ENCODE measurements around the gene FAM53B.
"Not testable (repeated sequence)": the region's sequence is repeated elsewhere in the genome, so short reads cannot be mapped to it uniquely, and the experiment has no call there.

The FAM53B gene

DNA sequence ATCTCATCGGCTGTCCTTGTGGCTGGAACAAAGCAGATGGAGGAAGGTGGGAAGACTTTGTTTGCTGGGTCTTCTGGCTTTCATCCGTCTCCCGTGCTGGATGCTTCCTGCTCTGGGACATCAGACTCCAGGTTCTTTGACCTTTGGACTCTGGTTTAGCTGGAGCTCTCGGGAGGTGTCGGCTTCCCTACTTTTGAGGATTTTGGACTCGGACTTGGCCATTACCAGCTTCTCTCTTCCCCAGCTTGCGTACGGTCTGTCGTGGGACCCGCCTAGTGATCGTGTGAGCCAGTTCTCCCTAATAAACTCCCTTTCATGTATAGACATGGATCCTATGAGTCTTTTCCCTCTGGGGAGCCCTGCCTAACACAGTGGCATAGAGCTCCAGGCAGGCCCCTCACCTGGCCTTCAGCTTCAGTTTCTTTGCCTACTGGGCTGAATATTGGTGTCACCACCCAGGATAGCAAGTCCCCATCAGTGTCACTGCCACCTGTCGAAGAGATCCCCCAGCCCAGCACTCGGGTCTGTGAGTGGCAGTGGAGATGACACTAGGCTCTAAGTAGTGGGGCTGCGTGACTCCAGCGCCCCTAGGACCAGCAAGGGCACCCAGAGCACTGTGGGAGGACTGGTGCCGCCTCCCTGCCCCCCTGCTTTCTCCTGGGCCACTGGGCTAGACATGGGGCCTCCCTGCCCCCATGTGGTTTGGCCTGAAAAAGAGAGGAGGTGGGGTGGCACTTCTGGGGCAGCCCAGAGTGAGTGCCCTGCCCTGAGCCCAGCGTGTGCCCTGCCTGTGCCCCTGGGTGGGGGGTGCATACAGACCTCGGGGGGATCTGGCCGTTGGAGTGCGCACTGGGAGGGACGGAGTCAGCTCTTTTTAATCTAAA lies 147.0 kb downstream of the FAM53B start:
- DNase-seq (ENCODE audit: low read depth) = no peak

GRCh38 chr10:124596116-124596785 lies 147.9 kb downstream of the FAM53B start:
- DNase-seq (ENCODE audit: low read depth) = no peak

GRCh38 chr10:124595143-124595883 lies 148.9 kb downstream of the FAM53B start:
- no peak for DNase-seq (ENCODE audit: low read depth)

DNA sequence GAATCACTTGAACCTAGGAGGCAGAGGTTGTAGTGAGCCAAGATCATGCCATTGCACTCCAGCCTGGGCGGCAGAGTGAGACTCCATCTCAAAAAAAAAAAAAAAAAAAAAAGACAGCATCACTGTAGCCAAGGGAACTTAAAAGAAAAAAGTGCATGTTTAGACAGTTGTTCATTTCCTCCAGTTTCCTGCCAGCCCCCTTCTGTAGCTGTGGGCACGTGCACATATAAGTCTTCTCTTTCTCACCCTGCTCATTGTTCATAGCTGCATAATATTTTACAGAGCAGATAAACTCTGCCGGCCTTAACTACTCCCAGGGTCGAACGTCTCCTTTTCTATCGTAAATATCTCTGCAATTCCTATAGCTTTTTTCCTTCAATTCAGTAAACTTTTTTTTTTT lies 149.9 kb downstream of the FAM53B start:
- DNase-seq (ENCODE audit: low read depth) = no peak

GRCh38 chr10:124593431-124593985 lies 150.7 kb downstream of the FAM53B start:
- DNase-seq (ENCODE audit: low read depth) = no peak

DNA sequence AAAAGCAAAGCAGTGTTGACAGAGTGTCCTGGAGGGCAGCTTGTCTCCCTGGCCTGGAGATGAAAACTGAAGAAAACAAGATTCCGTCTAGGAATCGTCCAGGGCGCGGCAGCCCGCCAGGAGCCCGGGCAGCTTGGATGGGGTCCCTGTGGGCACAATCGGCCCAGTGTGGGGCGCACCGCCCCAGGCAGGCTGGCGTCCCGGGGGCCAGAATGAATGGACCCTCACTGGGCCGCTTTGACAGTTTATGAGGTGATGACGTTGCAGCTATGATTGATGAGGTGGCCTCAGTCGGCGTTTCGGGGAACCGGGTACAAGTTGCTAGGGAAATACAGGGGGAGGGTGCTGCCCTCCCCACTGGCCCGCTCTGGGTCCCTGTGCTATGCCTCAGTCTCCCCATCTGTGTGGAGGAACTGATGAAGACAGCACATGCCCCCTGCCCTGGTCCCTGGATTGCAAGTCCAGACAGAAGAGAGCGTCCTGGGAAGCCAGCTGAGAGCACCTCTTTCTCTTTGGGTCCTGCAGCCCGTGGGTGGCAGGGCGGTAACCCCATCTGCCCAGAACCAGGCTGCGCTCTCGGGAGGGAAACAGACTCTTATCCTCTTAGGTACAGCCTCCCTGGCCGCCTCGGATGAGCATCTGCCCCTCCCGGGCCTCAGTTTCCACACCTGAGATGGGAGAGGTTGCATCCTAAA lies 151.3 kb downstream of the FAM53B start:
- no peak for DNase-seq (ENCODE audit: low read depth)

DNA sequence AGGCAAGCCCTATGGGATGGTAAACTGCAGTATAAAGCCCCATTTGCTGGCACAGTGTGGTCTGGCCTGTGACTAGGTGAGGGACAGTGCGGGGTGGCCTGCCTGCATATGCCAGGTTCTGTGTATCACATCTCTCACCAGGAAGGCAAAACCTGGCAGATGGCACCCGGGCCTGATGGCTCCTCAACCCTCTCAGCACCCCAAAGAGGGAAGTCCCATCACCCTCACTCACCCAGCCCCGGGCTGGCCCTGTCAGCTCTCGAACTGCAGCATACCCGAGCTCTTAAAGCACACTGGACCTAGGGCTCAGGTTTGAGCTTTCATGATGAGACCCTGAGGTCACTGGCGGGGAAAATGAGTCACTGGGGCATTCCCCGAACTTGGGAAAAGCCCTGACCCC lies 152.1 kb downstream of the FAM53B start:
- no peak for DNase-seq (ENCODE audit: low read depth)

- no peak for DNase-seq (ENCODE audit: low read depth)
Observed at GRCh38 chr10:124591123-124591495, 153.1 kb downstream of the FAM53B start.

DNA sequence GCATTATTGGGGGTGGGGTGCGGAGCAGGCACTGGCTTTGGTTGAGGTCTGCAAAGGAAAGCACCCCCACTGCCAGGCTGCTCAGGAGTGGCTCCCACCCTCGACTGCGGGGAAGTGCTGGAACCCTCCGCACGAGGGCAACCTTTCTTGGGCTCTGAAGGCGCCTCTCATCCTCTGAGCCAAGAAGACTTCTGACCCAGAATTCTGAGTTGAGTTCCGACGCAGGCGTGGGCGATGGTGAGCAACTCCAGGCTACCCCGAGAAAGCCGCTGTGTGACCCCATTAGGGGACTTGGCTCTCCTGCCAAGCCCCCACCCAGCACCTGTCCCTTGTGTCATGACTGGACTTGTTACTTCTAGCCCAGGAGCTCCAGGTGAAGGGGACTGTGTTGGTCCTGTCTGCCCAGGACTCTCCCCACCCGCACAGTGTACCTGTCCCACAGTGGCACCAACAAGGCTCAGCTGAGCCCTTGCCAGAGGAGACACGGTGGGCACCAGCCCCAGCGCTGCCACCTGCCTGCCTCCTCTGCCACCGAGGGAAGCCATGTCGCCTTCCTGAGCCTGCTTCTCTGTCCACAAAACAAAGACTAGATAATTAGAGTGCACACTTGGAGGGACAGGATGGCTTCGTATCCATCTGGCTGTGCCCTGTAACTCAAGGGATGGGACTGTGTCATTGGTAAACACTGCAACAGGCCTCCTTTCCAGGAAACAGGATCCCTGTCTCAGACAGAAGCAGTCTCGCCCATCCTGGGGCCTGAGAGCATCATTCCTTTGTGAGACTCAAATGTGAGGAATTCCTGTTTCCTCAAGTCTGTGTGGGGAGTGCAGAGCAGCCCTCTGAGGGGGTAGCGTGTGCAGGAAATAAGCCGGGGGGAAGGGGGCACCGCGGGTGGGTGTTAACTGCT lies 153.7 kb downstream of the FAM53B start:
- DNase-seq (ENCODE audit: low read depth) = no peak

DNA sequence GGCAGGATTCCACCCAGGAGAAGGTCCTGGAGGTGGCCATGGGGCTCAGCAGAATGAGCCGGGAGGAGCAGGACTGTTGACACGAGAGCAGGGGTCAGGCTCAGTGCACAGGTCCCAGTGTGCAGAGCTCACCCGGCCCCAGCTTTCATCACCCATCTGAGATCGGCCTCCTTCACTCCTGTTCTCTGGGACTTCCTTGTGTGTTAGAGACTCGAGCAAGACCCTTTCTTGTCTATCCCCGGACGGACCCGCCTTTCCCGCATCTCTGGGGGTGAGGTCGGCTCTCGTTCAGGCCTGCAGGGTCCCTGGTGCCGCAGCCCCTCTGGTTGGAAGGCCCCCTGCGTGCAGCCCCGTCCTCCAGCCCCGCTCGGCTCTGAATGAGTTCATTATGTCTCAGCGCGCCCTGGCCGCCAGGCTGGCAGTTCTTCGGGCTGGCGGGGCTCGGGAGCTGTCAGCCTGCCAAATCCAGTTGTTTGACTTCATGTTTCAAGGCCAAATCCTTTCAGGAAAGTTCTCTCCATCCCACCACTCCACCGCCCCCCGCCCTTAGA lies 154.6 kb downstream of the FAM53B start:
- no peak for DNase-seq (ENCODE audit: low read depth)

DNA sequence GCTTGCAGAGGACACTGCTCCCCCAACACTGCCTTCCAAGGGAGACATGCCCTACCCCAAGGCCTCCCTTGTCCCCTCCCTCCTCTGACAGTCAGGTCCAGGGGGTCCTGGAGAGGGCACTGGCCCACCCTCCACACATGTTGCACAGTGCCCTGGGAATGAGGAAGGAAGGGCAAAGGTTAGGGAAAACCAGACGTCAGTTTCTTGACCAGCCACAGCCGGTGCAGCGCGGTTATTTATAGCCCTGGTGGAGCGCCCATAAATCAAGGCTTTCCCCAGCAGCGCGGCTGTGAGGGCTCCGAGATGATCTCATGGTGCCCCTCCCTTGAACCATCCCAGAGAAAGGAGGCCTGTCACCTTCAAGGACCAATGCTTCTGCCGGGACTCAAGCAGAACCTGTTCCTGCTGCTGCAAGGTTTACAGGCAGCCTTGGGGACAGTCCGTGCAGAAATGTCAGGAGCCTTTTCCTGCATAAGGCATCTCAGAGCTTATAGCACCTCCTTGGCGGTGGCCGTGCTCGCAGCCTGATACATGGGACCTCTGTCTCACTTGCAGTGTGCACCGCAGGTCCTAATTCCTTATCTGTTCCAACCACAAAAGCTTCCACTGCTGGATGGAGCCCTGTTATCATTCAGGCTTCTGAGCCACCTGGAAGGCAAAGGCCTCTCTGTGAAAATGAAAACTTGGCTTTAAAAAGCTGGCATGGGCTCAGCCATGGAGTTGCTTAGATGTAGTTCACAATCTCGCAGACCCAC lies 155.3 kb downstream of the FAM53B start:
- DNase-seq (ENCODE audit: low read depth) = no peak

GRCh38 chr10:124588341-124588735 lies 155.8 kb downstream of the FAM53B start:
- not testable (repeated sequence) for DNase-seq (ENCODE audit: low read depth)

DNA sequence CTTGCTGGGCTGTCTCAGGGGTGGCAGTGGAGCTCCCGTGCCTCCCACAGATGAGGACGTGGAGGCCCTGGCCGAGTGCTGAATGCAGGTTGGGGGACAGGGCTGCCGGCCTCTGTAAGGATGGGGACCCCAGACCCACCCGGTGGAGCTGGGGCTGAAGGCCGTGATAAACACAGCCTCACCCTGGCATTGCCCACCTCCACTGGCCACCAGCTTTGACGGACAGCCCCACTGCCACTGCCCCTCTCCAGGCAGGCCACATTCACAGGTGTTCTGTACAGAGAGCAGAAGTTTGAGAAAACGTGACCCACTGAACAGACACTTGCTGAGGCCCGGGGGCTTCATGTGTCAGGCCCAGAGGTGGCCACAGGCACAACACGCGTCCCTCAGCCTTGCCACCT lies 156.4 kb downstream of the FAM53B start:
- no peak for DNase-seq (ENCODE audit: low read depth)

- DNase-seq (ENCODE audit: low read depth) = no peak
Observed at GRCh38 chr10:124586142-124586541, 158.0 kb downstream of the FAM53B start.

DNA sequence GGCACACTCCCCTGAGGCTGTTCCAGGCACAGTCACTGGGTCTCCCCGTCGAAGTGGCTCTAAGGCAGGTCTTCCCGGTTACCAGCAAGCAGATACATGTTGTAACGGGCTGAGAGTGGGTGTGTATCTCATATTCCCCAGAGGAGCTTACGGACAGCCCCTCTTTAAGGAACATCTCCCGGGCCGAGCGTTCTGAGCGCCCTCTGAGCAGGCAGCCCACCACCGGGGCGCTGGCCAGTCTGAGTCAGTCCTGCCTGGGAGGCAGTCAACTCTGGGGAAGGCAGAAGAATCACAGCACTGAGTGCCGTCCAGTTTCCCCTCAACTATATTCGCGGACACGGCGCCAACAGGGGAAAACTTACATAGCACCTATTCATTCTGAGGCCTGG lies 165.2 kb downstream of the FAM53B start:
- DNase-seq (ENCODE audit: low read depth) = no peak

GRCh38 chr10:124578231-124579010 lies 165.8 kb downstream of the FAM53B start:
- DNase-seq (ENCODE audit: low read depth) = no peak

DNA sequence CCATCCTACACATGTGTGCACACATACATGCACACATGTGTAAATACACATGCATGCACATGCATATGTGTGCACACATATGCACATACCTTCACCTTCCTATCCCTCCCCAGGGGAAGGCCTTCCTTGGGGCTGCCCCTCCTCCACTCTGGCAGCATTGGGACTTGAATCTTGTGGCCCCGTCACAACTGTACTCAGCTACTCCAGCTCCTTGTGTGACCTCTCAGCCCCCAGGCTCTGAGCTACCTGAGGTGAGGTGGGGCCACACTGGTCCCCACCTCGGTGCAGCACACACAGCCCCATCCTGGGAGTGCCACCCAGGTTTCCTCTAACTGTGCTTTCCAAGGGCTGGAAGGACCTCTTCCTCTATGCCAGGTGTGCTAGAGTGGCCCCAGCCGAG lies 166.5 kb downstream of the FAM53B start:
- no peak for DNase-seq (ENCODE audit: low read depth)

GRCh38 chr10:124576526-124577420 lies 167.4 kb downstream of the FAM53B start:
- DNase-seq (ENCODE audit: low read depth) = no peak

All from stimulated activated CD8-positive, alpha-beta memory T cell treated with anti-CD3 and anti-CD28 coated beads, Interleukin-12 subunit alpha, Interleukin-12 subunit beta, amount 100 ng/mL, for 4 hours (primary cell).